ENCODE results near the gene IKBKE.

Gene IKBKE

GRCh38 chr1:206469933-206470691 is at the start of gene IKBKE:
TSS of gene IKBKE (plus strand) at chr1:206470476. CDS start at chr1:206473228, 2,752 bp downstream.
- ChIA-PET CTCF (interaction anchor here (0.9 to 3.8 kb wide), 22 partner anchors 10 to 265 kb away, joined by 3 to 51 read pairs (median 4); partner anchors contain the start of gene EIF2D), POLR2A (interaction anchor here (0.7 to 2.0 kb wide), 4 partner anchors 11 to 165 kb away, joined by 3 to 6 read pairs (median 4); partner anchors contain the start of gene DYRK3)
- no peak for TF ChIP-seq CTCF (IDR thresholded peaks at IDR 0.05; ENCODE audit: control extremely low read depth, extremely low read depth, low read depth, missing control alignments)
- DNase-seq (ENCODE audit: extremely low spot score), result peak; percentile 80

- no peak for TF ChIP-seq CTCF (IDR thresholded peaks at IDR 0.05; ENCODE audit: control extremely low read depth, extremely low read depth, low read depth, missing control alignments)
- no peak for DNase-seq (ENCODE audit: extremely low spot score)
- POLR2A ChIA-PET, result no interaction called here
- CTCF ChIA-PET, result interaction anchor here (1.2 to 1.5 kb wide), 2 partner anchors 9 to 41 kb away, joined by 3 to 4 read pairs; no protein-coding TSS in a partner anchor
Observed at GRCh38 chr1:206421616-206422340, 48.5 kb upstream of the IKBKE start.

- no peak for TF ChIP-seq CTCF (IDR thresholded peaks at IDR 0.05; ENCODE audit: control extremely low read depth, extremely low read depth, low read depth, missing control alignments)
- DNase-seq (ENCODE audit: extremely low spot score), result no peak
- CTCF ChIA-PET, result interaction anchor here (1.2 to 1.5 kb wide), 2 partner anchors 8 to 40 kb away, joined by 3 to 4 read pairs; no protein-coding TSS in a partner anchor
- POLR2A ChIA-PET, result interaction anchor here (0.5 kb wide), 1 partner anchor 75 kb away, joined by 3 read pairs; no protein-coding TSS in a partner anchor
Observed at GRCh38 chr1:206422525-206422924, 47.8 kb upstream of the IKBKE start.

- TF ChIP-seq CTCF (IDR thresholded peaks at IDR 0.05; ENCODE audit: control extremely low read depth, extremely low read depth, low read depth, missing control alignments), result no peak
- ChIA-PET POLR2A (interaction anchor here (0.6 kb wide), 1 partner anchor 11 kb away, joined by 3 read pairs; no protein-coding TSS in a partner anchor), CTCF (interaction anchor here (0.8 to 1.7 kb wide), 6 partner anchors 9 to 63 kb away, joined by 3 to 6 read pairs (median 3); partner anchors contain the start of gene IKBKE)
- no peak for DNase-seq (ENCODE audit: extremely low spot score)
Observed at GRCh38 chr1:206427291-206427690, 43.0 kb upstream of the IKBKE start.

- CTCF ChIA-PET, result no interaction called here
- POLR2A ChIA-PET, result no interaction called here
Observed at GRCh38 chr1:206429421-206429820, 40.9 kb upstream of the IKBKE start.

More at GRCh38 chr1:206429421-206429820, 40.9 kb upstream of the IKBKE start:
- no peak for TF ChIP-seq CTCF (IDR thresholded peaks at IDR 0.05; ENCODE audit: control extremely low read depth, extremely low read depth, low read depth, missing control alignments)
- no peak for DNase-seq (ENCODE audit: extremely low spot score)
